ENCODE data around the gene CUX1.

Gene CUX1

DNA sequence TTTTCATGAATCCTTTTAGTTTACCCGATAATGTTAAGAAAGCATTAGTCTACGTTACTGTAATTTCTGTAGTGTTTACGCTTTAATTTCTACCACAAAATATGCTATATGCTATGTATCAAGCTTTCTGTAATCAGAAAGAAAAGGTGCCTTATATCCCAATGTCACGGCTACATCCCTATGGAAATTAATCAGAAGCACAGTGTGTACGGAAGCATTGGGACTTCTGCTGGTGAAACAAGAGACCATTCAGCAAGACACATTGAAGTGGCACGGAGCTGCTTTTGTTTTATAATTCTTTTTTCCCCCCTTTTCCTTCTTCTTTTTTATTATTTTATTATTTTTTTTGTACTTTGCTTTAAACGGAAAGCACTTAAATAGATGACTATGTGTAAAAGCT, 438.1 kb downstream of the CUX1 start:
- no peak for DNase-seq

DNA sequence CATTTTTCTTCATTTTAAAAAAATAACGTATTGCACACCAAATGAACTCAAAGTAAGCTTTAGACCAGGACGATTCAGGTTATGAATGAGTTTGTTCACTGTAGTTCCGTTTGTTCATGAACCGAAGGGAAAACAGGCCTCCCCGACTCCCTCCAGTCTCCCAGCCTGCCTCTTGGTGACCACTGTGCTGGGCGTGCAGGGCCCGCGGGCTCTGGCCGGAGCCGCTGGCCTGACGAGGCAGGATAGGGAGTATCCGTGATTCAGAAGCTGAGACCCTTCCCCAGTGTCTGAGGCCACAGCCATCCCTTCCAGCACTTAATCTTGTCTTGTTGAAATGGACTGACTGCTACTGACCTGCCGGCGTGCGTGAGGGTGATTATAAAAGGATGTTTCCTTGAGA, 438.5 kb downstream of the CUX1 start:
- DNase-seq, result no peak

DNA sequence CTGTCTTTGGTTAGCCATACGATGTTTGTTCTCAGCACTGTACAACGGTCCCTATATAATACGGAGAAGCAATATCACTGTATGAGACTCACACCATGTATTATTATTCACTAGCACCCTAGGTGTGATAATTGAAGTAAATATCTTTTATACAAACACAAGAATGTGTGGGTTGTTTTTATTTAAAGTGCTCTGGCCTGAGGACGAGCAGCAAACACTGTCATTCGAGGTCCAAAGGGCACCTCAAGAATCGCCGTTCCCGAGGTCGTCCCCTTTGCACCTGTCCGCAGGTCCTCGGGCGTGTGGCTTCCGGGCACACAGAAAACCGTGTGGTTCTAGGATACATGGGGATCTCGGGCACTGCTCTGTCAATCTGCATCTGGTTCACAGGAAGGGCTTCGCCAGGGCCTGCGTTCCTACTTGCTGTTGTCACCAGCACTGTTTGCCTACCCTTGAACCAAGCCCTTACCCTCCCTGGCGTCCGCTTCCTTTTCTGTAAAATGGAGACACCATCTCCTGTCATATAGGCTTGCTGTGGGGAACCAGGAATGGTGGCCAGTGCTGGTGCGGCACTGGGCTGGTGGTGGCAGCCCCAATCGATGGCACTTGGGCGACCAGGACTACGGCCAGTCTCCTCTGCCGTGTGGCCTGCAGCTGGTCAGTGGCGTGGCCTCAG, 440.8 kb downstream of the CUX1 start:
- no peak for DNase-seq

DNA sequence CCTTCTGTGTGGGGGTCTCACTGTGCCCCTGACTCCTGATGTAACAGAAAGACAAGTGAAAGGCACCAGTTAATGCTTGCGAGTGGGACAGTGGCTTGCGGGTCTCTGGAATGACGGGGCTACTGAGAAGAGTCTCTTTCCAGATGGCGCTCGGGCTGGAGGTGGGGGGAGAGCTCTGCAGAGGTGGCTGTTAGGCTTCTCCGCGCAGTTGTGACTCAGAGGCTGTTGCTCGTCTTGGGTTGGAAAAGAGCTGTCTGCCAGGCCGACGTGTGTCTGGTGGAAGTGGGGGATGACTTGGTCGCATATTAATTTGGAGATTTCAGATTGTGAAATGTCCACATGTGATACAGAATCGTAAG, 441.3 kb downstream of the CUX1 start:
- no peak for DNase-seq

DNA sequence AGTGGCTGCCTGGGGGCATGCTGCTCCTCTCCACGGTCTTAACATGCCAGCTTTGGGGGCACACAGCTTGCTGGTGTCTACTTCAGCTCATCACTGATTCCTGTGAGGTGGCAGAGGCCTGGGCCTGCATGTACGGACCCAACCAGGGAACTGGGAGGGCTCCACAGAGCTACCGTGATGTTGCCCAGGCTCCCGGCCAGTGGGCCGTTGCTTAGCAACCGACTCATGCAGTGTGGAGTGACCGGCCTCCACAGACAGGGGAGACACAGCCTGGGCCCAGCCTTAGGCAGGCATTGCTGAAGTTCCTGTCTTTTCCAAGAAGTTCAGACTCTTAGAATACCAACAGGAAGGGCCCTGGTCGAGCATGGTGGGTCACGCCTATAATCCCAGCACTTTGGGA, 443.4 kb downstream of the CUX1 start:
- DNase-seq, result no peak

DNA sequence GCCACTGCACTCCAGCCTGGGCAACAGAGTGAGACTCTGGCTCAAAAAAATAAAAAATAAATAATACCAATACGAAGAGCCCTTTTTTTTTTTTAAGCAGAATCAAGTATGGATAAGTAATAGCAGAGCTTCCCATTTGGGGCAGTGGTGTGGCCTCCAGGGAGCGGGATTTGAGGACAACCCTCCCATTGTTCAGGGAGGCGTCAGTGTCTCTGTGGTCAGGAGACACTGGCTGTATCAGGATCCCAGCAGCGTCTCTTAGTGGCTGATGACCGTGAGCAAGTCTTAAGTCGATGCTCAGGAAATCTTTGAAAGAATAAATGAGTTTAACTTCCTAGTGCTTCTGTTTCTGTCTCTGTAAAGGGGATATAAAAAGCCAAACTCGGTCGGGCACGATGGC, 444.0 kb downstream of the CUX1 start:
- no peak for DNase-seq

DNA sequence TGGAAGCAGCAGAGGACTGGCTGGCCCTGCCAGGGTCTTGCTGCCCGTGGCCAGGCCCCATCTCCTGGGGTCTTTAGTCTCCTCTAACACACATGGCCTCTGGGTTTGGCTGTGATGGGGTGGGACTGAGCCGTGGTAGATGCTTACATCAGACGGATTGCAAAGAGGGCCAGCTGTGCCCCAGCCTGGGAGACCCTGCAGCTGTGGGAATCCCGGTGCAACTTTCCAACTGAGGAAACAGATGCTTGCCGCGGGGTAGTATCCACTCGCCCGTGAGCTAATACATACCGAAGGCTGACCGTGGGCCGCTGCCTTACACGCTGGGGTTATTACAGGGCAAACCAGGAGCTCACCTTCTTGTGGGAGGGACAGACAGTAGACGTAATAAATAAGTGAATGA, 445.1 kb downstream of the CUX1 start:
- DNase-seq, result no peak

DNA sequence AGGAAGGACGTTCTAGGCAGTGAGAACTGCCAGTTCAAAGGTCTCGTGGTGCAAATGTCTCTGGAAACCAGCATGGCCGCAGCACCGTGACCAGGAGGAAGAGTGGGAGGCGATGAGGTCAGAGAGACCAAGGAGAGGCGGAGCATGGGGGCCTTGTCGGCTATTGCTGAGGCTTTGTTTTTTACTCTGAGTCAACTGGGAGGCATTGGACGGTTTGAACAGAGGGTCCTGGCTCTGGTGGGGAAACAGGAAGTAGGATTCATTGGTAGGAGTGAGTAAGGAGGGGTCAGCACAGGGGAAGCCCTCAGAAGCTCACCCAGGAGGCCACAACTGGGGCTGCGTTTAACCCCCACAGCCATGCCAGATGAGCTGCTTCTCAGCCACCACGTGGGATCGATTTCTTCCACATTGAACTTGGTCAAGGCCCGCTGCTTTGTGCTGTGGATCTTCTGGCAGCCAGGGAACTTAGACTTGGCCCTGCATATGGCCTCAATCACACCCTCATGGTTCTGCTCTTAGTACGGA, 447.0 kb downstream of the CUX1 start:
- no peak for DNase-seq

DNA sequence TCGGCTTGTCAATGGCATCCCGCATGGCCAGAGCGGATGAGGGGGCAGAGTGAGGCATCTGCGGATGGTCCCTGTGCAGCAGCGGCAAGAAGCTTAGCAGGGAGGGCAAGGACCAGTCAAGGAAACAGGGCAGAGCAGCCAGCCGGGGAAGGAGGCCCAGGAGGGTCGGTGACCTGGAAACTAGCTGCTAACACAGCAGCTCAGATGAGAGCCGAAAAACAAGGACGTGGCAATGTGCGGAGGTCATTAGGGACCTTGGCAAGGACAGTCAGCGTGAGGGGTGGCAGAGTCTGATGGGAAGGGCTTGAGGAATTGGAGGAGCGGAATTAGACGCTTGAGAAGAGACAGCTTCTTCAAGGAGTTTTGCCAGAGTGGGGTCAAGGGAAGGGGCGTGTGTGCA, 449.1 kb downstream of the CUX1 start:
- no peak for DNase-seq

DNA sequence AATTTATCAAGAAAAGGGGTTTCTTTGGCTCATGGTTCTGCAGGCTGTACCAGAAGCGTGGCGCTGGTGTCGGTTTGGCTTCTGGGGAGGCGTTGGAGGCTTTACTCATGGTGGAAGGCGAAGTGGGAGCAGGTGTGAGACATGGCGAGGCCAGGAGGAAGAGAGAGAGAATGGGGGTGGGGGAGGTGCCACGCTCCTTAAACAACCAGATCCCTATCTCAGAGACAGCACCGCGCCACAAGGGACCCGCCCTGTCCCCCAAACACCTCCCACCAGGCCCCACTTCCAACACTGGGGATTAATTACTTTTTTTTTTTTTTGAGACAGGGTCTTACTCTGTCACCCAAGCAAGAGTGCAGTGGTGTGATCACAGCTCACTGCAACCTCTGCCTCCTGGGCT, 451.2 kb downstream of the CUX1 start:
- DNase-seq, result no peak

DNA sequence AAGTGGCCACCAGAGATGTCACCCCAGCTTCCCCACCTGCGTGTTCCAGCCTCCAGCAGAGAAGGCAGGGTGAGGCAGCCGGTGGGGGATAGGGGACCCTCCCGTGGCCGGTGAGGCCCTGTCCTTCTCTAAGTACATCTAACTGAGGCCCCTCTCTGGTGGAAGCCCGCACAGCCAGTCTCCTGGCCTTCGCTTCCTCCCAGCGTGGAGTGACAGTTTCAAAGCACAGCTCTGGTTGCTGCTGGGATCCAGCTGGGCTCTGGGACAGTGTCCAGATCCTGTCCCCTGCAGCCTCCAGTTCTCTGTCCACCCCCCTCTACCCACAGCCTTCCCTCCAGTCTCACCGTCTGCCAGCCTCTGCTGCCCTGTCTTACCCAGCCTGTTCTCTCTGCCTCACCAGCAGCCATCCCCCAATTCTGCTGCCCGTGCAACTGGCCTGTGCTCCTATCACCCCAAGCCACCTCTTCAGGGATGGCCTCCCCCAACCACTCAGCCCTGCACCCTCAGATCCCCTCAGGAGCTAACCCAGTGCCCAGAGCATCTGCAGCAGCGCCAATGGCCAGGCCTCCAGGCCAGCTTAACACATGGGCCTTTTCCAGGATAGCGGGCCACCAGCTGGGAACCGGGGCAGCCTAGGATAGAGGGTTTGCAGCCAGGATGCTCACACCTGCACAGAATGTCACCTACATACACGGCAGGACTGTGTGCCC, 452.9 kb downstream of the CUX1 start:
- DNase-seq, result no peak

DNA sequence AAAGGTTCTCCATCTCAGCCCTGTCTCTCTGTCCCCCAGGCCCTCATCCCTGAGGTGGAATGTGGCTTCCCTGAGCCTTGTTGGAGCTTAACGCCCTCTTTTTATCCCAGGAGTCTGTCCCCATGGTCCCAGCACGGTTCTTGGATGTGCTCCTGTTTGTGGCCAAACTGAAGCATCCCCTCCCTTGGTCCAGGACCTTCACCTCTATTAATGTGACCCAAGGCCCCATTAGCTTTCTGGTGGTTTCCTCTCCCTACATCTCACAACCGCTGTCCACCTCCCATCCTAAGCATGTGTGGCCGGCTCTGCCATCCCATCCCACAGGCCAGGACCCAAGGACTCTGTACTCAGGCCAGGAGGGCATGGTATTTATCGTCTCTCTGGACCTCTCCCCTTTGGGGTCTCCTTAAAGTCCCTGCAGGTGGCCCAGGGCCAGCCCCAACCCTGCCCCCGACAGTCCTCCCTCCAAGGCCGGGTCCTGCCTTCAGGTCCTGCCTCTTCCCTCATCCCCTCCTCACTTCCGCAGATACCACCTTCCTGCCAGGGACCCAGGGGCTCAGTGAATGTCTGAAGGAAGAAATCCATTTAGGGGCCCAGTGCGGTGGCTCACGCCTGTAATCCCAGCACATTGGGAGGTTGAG, 453.9 kb downstream of the CUX1 start:
- no peak for DNase-seq

DNA sequence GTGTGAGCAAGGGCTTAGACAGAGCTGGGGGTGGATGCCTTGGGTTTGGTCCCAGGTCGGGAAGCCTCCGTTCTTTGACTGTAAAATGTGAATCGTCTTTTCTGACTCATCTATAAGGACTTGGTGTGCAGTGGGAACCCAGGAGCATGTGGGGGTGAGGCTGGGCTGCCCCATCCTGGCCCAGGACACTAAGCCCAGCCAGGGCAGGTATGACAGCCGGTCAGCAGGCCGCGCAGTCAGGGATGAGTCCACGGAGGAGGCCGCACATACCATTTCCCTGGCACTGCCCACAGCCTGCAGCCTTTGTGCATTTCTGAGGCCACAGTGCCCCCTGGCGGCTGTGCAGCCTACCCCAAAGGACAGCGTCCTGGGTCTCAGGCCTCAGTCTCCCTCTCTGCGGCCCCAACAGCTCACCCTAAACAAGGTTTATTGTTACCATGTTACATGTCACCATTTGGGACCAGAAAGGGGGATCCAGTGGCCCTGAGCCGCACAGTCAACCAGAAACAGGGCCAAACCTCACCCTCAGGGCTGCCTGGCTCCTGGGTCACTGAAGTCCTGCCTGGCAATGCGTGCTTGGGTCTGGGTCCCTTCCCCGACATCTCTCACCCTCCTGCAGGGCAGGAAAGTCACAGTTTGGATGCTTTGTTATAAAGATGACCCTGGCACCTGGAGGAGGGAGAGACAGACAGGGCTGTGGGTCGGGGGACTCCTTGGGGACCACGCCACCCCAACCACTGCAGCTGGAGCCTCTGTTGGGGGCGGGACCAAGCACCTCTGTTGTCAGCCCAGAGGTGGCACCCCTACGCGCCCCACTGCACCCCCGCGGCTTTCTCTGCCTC, 454.9 kb downstream of the CUX1 start:
- peak; percentile 66 for DNase-seq

DNA sequence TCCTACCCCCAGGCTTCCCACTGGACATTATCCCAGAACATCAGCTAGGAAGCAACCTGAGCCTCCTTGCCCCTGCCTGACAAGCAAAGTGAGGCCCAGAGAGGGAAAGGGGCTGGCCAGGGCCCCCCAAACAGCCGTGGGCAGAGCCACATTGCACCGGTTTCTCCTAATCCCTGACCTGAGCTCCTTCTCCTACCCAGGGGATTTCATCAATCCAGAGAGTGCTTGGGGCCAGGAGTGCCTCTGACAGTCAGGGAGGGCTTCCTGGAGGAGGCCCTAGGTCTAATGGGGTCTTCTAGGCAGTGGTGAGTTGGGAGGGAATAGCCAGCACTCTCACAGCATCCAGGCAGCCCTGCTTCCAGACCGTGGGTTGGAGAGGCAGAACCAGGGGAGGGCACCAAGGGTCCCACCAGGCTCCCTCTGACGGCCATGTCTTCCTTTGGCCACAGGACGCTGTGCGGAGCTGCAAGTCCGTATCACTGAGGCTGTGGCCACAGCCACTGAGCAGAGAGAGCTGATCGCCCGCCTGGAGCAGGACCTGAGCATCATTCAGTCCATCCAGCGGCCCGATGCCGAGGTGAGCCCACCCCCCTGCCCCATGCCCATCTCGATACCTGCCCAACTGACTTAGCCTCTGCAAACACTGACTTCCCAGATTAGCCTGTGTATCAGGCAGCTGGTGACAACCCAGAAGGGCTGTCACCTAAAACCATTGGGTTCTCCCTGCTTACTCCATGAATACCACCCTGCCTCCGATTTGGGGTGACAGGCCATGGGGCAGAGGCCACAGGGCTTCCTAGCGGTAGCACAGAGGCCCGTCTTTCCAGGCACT, 455.7 kb downstream of the CUX1 start:
- no peak for DNase-seq

DNA sequence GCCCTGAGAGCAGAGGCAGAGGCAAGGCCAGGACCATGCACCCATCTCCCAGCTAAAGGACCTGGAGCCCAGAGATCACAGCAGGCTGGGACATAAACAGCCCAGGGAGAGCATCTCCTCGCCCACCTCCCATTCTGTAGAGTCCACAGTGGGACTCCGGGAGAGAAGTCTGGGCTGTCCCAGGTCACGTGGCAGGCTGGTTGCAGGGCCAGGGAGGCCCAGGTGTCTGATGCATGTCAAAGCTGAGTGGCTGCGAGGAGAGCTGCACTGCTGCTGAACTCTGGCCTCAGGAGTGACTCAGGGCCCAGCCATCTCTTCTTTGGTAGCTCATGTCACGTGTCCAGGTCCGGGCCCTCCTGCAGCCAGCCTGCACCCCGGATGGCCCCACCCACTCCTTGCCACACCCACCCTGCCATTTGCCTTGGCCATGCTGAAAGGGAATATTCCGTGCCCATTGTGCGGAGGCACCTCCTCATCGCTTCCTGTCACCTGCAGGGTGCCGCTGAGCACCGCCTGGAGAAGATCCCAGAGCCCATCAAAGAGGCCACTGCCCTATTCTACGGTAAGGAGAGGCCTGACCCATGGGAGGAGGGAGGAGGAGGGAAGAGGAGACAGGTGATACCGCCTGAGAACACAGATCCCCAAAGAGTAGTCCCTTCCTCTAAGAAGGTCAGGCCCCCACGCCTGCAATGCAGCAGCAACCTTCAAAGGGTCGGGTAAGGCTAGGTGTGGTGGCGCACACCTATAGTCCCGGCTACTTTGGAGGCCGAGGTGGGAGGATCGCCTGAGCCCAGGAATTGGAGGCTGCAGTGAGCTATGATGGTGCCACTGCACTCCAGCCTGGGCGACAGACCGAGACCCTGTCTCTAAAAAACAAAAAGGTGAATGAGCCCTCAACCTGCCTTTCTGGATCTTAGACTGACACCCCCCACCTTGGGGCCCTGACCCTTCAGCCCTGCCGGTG, 456.6 kb downstream of the CUX1 start:
- no peak for DNase-seq

DNA sequence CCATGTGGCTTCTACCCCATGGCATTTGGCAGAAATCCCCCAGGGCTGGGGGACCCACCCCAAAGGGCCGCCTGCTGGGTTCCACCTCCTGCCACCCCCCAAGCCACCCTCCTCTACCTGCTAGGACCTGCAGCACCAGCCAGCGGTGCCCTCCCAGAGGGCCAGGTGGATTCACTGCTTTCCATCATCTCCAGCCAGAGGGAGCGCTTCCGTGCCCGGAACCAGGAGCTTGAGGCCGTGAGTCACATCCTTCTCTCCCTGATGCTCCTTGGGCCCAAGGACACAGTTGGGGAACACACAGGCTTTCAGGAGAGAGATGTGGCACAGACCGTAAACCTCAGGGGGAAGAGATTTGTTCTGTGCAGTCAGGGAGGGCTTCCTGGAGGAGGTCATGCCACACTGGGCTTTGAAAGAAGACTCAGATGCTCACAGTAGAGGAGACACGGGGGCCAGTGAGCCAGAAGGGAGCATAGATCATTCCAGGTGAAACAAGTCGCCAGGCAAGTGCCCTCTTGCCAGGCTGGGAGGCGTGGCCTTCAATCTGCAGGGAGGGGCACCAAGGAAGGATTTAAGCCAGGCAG, 457.8 kb downstream of the CUX1 start:
- DNase-seq, result no peak

DNA sequence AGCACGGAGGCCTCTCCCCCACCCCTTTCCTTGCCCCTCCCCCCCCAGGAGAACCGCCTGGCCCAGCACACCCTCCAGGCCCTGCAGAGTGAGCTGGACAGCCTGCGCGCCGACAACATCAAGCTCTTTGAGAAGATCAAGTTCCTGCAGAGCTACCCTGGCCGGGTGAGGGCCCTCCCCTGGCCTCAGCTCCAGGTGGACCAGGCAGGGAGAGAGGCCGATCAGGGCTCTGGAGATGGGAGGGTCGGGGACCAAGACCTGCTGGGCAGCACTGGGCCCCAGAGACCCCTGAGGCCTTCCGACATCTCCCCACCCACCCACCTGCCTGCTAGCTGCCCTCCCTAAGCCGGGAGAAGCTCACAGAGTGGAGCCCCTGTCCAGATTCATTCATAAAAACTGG, 460.5 kb downstream of the CUX1 start:
- no peak for DNase-seq

DNA sequence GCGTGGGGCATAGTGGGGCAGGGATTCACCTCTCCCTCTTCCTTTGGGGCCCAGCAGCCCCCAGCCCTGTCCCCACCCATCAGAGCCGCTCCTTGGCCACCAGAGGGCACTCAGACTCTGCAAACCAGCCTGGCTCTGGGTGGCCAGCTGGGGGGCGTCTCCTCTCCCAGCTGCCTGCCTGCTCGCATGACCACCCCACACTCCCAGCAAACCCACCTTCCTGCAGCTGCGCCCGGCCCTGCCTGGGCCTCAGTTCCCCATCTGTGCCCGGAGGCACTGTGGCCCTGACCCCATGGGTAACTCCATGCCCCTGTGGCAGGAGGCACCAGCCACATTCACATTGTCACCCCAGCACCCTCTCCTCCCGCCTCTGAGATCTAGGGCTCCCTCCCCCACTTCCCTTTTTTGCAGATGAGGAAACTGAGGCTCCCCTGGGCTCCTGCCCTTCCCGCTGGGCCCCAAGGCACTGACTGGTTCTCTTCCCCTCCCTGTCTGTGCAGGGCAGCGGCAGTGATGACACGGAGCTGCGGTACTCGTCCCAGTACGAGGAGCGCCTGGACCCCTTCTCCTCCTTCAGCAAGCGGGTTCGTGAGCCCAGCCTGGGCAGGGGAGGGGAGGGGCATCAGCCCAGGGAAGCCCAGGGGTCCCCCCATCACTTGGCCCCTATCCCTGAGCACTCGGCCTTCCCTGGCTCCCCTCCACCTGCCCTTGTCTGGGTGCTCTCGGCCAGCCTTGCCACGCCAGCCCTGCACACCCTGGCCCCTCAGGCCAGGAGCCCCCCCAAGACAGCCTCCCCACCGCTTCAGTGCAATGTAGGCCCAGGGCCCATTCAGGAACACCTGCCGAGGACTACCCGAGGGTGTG, 462.3 kb downstream of the CUX1 start:
- peak; percentile 62 for DNase-seq

DNA sequence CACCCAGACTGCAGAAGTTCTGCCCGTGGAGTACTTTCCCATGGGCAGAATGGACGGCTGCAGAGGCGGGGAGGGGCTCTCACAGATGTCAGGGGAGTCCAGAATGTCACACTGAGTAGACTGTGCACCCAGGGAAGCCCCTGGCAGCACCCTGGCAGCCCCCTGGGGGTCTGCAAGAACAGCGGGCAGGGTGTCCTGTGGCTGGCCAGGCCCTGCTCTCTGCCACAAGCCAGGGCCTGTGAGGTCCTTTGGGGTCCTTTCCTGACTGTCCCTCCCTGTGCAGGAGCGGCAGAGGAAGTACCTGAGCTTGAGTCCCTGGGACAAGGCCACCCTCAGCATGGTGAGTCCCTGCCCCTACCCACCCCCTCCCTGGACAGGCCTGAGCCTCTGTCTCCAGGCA, 463.1 kb downstream of the CUX1 start:
- no peak for DNase-seq

DNA sequence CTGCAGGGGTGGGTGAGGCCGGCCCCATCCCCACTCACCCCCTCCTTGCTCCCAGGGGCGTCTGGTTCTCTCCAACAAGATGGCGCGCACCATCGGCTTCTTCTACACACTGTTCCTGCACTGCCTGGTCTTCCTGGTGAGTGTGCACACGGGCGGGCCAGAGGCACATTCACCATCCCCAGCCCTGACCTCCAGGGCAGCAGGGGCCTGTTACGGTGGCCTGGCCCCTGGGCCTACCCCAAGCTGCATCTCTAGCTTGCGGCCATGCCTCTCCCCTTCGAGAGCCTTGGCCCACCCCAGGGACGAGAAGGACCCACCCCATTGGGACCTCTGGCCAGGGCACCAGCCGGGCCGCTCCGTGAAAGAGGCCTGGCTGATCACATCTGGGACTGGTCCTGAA, 464.4 kb downstream of the CUX1 start:
- no peak for DNase-seq
